ENCODE results near the gene JARID2. TPM values are rescaled to one million over a fixed set of nuclear protein-coding genes. Genes with fewer than 3 reads are reported as not detected.
A peak's percentile ranks its signal among the peaks of the same experiment; 100 is the strongest.

JARID2 gene
- total and polyA plus RNA-seq, 9 of the 15 experiments (the other 6 are each of a cell fraction or from before 2014, with no cell fraction given): 5.0 to 29.0 (median 15.6) TPM

DNA sequence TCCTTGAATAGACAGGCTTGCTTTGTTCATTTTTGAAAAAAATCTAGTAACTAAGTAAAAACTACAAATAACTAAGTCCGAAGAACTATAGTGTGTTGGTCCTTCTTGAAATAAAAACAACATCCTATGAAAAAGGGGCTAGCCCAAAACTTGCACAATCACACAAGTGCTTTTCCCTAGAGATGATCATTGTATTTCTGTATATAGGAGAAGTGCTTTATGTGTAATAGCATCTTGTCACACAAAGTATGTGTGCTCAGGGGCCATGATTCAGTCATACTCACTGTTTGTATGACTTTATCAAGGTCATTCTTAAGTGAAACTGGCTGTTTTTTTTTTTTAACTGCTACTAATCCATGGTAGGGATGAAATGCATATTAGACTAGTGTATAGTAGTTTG lies 237.2 kb downstream of the JARID2 start:
- CTCF ChIA-PET (ENCODE audit: low intra/inter-chr PET ratio): interaction anchor here (0.6 kb wide), 1 partner anchor 42 kb away, joined by 6 read pairs; no protein-coding TSS in a partner anchor
- Histone ChIP-seq H3K9ac (ENCODE audit: insufficient read depth in 1 of 2, low read depth in 2 of 2, low read length in 2 of 2) (no peak overlapping the region), H3K9me1 (ENCODE audit: control insufficient read depth, insufficient read depth, low read length) (no peaks in the 10 kb centered on the region), H3K27me3 (ENCODE audit: control insufficient read depth in 2 of 2, insufficient read depth in 2 of 2, low read length in 2 of 2) (no peaks in the 10 kb centered on the region), H3K4me2 (ENCODE audit: insufficient read depth, low read length) (no peak overlapping the region), H3K4me1 (replicated peaks in 1 of 2; ENCODE audit: control insufficient read depth in 2 of 2, insufficient read depth in 2 of 2, low read length in 2 of 2) (peaks cover 3 to 14% of the 10 kb centered on the region in 2 experiments; a peak in 3 of 5 replicates), H4K20me1 (replicated peaks; ENCODE audit: control insufficient read depth, insufficient read depth, low read length) (peaks cover 8% of the 10 kb centered on the region; the same call in 1 of the 2 replicates), H3K27ac (ENCODE audit: extremely low read depth, low read depth, low read length) (no peak overlapping the region), H3K9me3 (replicated peaks; ENCODE audit: control insufficient read depth, insufficient read depth, low read depth, low read length) (no peaks in the 10 kb centered on the region), H3K79me2 (ENCODE audit: control insufficient read depth, insufficient read depth, low read length) (peaks cover 30% of the 10 kb centered on the region), H3K36me3 (ENCODE audit: control insufficient read depth, insufficient read depth, low read length) (peaks cover 14% of the 10 kb centered on the region; the same call in 2 of the 3 replicates), H3K4me3 (no peak overlapping the region), H2AFZ (ENCODE audit: low read depth, low read length) (no peak overlapping the region)
- no TSS peak for BruUV-seq (replicated peaks)
- in situ Hi-C loops (cut with MboI) (no loop called here), intact Hi-C loops (cut with micrococcal nuclease) (loop anchor here (5.0 kb wide), 1 partner anchor 236 kb away; the partner anchor contains the start of gene JARID2)
- 0 out of 2 replicates have a peak, but pooled peaks have one; percentile 27 for TF ChIP-seq CEBPB (tag; IDR thresholded peaks at IDR 0.05)
- TF ChIP-seq, protein P1, sequence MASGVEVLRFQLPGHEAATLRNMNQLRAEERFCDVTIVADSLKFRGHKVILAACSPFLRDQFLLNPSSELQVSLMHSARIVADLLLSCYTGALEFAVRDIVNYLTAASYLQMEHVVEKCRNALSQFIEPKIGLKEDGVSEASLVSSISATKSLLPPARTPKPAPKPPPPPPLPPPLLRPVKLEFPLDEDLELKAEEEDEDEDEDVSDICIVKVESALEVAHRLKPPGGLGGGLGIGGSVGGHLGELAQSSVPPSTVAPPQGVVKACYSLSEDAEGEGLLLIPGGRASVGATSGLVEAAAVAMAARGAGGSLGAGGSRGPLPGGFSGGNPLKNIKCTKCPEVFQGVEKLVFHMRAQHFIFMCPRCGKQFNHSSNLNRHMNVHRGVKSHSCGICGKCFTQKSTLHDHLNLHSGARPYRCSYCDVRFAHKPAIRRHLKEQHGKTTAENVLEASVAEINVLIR (CRISPR knock-in tag; IDR thresholded peaks at IDR 0.05): no peak
- no peak for TF ChIP-seq MTF1 (CRISPR knock-in tag; IDR thresholded peaks at IDR 0.05; ENCODE audit: borderline replicate concordance)
- FAIRE-seq: no peak
- DNase-seq (ENCODE audit: extremely low read depth in 1 of 4, low spot score in 3 of 4): no peak
- WGBS (ENCODE audit: insufficient coverage, low coverage, missing lambda C conversion rate): 94% methylated on average over 1 of the region's 1 CpG
- POLR2A ChIA-PET: no interaction called here
- ATAC-seq: no peak

DNA sequence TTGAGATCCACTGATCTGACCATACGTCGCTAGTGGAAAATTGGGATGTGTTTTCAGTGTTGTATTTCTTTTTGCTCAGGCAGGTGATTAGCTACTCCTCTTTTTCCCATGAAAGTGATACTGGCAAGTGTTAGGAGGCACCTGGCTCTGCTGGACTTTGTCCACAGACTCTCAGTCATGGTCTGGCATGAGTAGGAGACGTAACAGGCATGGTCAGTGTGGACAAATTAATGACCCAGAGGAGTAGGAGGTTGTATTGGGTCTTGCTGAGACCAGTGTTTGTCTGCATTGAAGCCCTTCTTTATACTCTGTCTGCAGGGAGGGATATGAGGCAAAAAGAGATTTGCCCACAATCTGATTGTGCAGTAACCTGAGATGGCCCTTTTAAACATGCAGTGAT lies 238.3 kb downstream of the JARID2 start:
- Histone ChIP-seq H3K79me2 (ENCODE audit: control insufficient read depth, insufficient read depth, low read length) (peaks cover 30% of the 10 kb centered on the region), H3K9ac (ENCODE audit: insufficient read depth in 1 of 2, low read depth in 2 of 2, low read length in 2 of 2) (no peak overlapping the region), H4K20me1 (replicated peaks; ENCODE audit: control insufficient read depth, insufficient read depth, low read length) (peaks cover 8% of the 10 kb centered on the region; the same call in 1 of the 2 replicates), H3K36me3 (ENCODE audit: control insufficient read depth, insufficient read depth, low read length) (peaks cover 25% of the 10 kb centered on the region; the same call in 2 of the 3 replicates), H2AFZ (ENCODE audit: low read depth, low read length) (no peak overlapping the region), H3K4me2 (ENCODE audit: insufficient read depth, low read length) (no peak overlapping the region), H3K4me1 (replicated peaks in 1 of 2; ENCODE audit: control insufficient read depth in 2 of 2, insufficient read depth in 2 of 2, low read length in 2 of 2) (peaks cover 3 to 14% of the 10 kb centered on the region in 2 experiments; a peak in 3 of 5 replicates), H3K9me1 (ENCODE audit: control insufficient read depth, insufficient read depth, low read length) (peaks cover 4% of the 10 kb centered on the region), H3K27ac (ENCODE audit: extremely low read depth, low read depth, low read length) (no peak overlapping the region), H3K9me3 (replicated peaks; ENCODE audit: control insufficient read depth, insufficient read depth, low read depth, low read length) (no peaks in the 10 kb centered on the region), H3K27me3 (ENCODE audit: control insufficient read depth in 2 of 2, insufficient read depth in 2 of 2, low read length in 2 of 2) (no peaks in the 10 kb centered on the region), H3K4me3 (no peak overlapping the region)
- intact Hi-C loops (cut with micrococcal nuclease) (loop anchor here (5.0 kb wide), 1 partner anchor 237 kb away; the partner anchor contains the start of gene JARID2), in situ Hi-C loops (cut with MboI) (no loop called here)
- BruUV-seq (replicated peaks): no TSS peak
- WGBS (ENCODE audit: insufficient coverage, low coverage, missing lambda C conversion rate): 87% methylated on average over 3 of the region's 3 CpGs
- ATAC-seq: no peak
- no peak for FAIRE-seq
- CTCF ChIA-PET (ENCODE audit: low intra/inter-chr PET ratio): no interaction called here
- DNase-seq (ENCODE audit: extremely low read depth in 1 of 4, low spot score in 3 of 4): no peak
- POLR2A ChIA-PET: interaction anchor here (0.6 to 0.7 kb wide), 2 partner anchors 9 to 1784 kb away, joined by 3 read pairs; no protein-coding TSS in a partner anchor
- TF ChIP-seq IFI16 (CRISPR knock-in tag; IDR thresholded peaks at IDR 0.05) (no peak), EZH2 (IDR thresholded peaks at IDR 0.05; ENCODE audit: borderline replicate concordance, low read depth, low read length) (no peak), ELF2 (CRISPR knock-in tag; IDR thresholded peaks at IDR 0.05) (no peak), ZNF197 (CRISPR knock-in tag; IDR thresholded peaks at IDR 0.05; ENCODE audit: low read depth) (no peak), NUFIP1 (IDR thresholded peaks at IDR 0.05; ENCODE audit: partially characterized antibody) (no peak), RBBP5 (IDR thresholded peaks at IDR 0.05; ENCODE audit: borderline replicate concordance, insufficient read depth, low read length, poor library complexity, severe bottlenecking) (no peak)
- TF ChIP-seq, protein P2, sequence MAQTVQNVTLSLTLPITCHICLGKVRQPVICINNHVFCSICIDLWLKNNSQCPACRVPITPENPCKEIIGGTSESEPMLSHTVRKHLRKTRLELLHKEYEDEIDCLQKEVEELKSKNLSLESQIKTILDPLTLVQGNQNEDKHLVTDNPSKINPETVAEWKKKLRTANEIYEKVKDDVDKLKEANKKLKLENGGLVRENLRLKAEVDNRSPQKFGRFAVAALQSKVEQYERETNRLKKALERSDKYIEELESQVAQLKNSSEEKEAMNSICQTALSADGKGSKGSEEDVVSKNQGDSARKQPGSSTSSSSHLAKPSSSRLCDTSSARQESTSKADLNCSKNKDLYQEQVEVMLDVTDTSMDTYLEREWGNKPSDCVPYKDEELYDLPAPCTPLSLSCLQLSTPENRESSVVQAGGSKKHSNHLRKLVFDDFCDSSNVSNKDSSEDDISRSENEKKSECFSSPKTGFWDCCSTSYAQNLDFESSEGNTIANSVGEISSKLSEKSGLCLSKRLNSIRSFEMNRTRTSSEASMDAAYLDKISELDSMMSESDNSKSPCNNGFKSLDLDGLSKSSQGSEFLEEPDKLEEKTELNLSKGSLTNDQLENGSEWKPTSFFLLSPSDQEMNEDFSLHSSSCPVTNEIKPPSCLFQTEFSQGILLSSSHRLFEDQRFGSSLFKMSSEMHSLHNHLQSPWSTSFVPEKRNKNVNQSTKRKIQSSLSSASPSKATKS (CRISPR knock-in tag; IDR thresholded peaks at IDR 0.05): no peak
- TF ChIP-seq, protein P3, sequence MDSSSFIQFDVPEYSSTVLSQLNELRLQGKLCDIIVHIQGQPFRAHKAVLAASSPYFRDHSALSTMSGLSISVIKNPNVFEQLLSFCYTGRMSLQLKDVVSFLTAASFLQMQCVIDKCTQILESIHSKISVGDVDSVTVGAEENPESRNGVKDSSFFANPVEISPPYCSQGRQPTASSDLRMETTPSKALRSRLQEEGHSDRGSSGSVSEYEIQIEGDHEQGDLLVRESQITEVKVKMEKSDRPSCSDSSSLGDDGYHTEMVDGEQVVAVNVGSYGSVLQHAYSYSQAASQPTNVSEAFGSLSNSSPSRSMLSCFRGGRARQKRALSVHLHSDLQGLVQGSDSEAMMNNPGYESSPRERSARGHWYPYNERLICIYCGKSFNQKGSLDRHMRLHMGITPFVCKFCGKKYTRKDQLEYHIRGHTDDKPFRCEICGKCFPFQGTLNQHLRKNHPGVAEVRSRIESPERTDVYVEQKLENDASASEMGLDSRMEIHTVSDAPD (CRISPR knock-in tag; IDR thresholded peaks at IDR 0.05): no peak

Measured in K562 (cell line).